GM12891 (cell line): ENCODE data around the gene CPLANE2.
"Not testable (repeated sequence)": the region's sequence is repeated elsewhere in the genome, so short reads cannot be mapped to it uniquely, and the experiment has no call there.

Experiments used
- DNase-seq: peaks from one replicate; pipeline ENCODE4 v3.0.0; 2011; ENCODE audit warnings: low spot score; ENCODE audit not compliant: insufficient read length
- FAIRE-seq: peaks from 2 replicates; lab custom pipeline; 2011; peaks lifted over from hg19 to GRCh38; lab: Jason Lieb, UNC
- PAX5 ChIP-seq: IDR thresholded peaks from 2 replicates; pipeline ENCODE4 v1.6.1; 2011; ENCODE audit warnings: low read length, moderate library complexity, mild to moderate bottlenecking; ENCODE audit not compliant: insufficient read depth, severe bottlenecking
- POLR2A ChIP-seq: IDR thresholded peaks from 2 replicates; pipeline ENCODE4 v1.6.1; 2011; ENCODE audit warnings: low read depth, low read length, control low read depth
- POLR2AphosphoS5 ChIP-seq: IDR thresholded peaks from 2 replicates; pipeline ENCODE4 v1.6.1; 2011; ENCODE audit warnings: low read depth, low read length, control low read depth
- POU2F2 ChIP-seq: IDR thresholded peaks from 2 replicates; pipeline ENCODE4 v1.6.1; 2011; ENCODE audit warnings: low read depth, mild to moderate bottlenecking, control low read depth, low read length, moderate library complexity
- SPI1 ChIP-seq: IDR thresholded peaks from 2 replicates; pipeline ENCODE4 v1.6.1; 2011; ENCODE audit warnings: low read depth, low read length, control low read depth
- TAF1 ChIP-seq: IDR thresholded peaks from 2 replicates; pipeline ENCODE4 v1.6.1; 2011; ENCODE audit warnings: low read depth, low read length, control low read depth

Gene CPLANE2

DNA sequence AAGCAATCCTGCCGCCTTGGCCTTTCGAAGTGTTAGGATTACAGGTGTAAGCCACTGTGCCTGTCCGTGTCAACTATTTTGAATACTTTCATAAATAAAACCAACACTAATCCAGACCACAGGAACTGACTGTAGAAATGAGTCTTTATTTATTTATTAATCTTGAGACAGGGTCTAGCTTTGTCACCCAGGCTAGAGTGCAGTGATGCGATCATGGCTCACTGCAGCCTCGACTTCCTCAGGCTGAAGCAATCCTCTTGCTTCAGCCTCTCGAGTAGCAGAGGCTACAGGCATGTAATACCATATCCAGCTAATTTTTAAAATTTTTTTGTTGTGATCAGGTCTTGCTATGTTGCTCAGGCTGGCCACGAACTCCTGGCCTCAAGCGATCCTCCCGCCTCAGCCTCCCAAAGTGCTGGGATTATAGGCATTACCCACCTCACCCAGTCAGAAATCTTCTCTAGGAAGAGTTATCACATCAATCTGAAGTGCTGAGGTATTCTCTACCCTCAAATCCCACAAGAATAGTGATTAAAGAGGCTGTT lies 21.7 kb upstream of the CPLANE2 start:
- TF ChIP-seq POLR2AphosphoS5 (no peak), SPI1 (no peak), POLR2A (no peak), TAF1 (no peak), POU2F2 (no peak)
- FAIRE-seq, result no peak
- no peak for DNase-seq

DNA sequence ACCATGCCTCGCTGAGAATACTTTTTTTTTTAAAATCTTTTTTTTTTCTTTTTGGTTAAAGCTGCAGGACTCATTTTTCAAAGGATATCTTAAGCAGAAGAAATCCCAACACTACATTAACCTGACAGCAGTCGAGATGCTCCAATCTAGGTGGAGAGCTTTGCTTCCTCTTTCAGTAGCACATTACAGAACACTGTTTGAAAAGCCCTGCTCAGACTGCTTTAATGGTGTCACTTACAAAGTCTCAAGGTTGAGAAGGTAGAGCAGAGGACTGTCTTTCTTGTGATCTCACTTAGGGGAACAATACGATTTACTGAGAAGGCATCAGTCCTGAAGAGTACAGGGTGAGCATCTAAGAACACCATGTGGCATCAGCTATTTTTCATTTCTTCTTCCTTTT lies 21.0 kb upstream of the CPLANE2 start:
- TF ChIP-seq POU2F2 (no peak), POLR2AphosphoS5 (no peak), SPI1 (no peak), PAX5 (no peak), TAF1 (no peak), POLR2A (no peak)
- DNase-seq, result no peak
- FAIRE-seq, result no peak

DNA sequence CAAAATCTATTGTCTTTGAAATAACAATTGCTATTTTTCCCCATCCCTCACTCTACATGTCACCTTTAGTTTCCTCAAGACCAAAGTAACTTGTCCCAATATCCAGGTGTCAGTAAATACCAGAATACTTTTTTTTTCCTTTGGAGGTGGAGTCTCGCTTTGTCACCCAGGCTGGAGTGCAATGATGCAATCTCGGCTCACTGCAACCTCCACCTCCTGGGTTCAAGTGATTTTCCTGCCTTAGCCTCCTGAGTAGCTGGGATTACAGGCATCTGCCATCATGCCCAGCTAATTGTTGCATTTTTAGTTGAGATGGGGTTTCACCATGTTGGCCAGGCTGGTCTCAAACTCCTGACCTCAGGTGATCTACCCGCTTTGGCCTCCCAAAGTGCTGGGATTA lies 20.6 kb upstream of the CPLANE2 start:
- not testable (repeated sequence) for FAIRE-seq, DNase-seq

DNA sequence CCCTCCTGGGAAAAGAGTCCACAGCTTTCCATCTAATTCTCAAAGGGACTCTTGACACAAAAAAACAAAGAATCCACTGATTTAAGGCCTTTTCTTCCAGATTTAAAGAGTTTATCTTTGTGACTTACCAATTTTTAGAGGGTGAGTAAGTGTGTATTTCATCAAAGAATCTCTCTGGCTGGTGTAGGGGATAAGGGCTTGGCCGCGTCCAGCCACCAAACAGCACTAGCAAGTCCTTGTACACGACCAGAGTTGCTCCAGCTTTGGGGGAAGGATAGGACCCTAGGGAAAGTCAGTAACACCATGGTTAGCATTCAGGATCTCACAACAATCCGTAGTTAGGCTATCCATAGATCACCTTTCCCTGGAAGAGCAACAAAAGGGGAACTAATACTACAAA lies 19.5 kb upstream of the CPLANE2 start:
- no peak for TF ChIP-seq PAX5
- TF ChIP-seq POLR2AphosphoS5, result no peak
- no peak for TF ChIP-seq POLR2A
- no peak for TF ChIP-seq SPI1
- TF ChIP-seq POU2F2, result no peak
- no peak for TF ChIP-seq TAF1
- FAIRE-seq, result no peak
- DNase-seq, result no peak

DNA sequence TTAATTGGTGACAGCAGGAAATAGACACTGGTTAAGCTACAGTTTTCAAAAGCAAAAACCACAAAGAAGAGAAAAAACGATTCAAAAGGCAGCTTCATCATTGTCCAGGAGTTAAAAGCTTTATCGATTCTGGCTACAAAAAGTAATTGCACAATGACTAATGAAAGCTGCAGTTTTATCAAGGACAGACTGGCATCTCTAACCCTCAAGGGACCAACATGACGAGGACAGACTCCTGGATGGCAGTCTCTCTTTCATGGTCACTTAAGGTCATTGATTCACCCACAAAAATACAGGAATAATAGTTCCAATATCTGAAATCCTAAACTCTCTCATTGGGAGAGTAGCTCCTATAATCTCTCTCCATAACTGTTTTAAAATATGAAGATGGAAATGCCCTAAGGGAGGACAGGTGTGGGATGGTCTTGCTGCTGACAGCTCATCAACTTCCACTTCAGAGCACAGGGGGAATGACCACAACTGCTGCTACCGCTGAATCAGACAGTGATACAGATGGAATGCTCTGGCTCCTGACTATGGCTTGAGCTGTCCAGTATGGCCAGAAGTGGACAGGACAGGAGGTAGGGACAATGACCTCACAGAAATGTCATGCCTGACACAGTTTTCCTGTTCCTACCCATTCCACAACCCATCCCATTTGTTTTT lies 17.4 kb upstream of the CPLANE2 start:
- FAIRE-seq (no peak), DNase-seq (no peak)
- TF ChIP-seq POU2F2, result no peak
- TF ChIP-seq POLR2AphosphoS5, result no peak
- TF ChIP-seq POLR2A, result no peak
- TF ChIP-seq PAX5, result no peak
- TF ChIP-seq TAF1, result no peak
- TF ChIP-seq SPI1, result no peak

DNA sequence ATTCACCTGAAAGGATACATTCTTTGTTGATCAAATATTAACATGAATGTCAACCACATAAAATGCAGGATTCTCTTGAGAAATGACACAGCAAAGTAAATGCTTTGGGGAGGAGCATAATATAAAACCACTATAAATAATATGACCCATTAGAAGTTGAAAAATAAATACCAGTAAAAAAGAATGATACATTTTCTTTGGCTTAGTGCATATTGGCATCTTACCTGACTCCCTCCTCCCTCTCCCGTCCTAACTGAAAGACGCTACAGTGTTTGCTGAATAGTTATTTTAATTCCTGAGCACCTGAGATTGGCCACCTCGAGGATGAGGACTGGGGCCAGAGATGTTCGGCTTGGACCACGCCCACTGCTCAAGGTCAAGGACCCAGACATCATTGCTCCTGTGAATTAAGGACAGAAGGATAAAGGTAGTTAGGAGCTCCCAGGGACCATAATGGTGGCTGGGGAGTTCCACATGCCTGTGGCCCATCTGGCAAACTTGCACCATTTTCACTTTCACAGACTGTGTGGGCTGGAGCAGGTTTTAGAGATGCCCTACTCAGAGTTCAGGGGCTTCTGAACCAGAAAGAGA lies 16.4 kb upstream of the CPLANE2 start:
- TF ChIP-seq TAF1, result no peak
- no peak for TF ChIP-seq POLR2A
- TF ChIP-seq PAX5, result no peak
- TF ChIP-seq POLR2AphosphoS5, result no peak
- TF ChIP-seq POU2F2, result no peak
- no peak for TF ChIP-seq SPI1
- DNase-seq (no peak), FAIRE-seq (no peak)

DNA sequence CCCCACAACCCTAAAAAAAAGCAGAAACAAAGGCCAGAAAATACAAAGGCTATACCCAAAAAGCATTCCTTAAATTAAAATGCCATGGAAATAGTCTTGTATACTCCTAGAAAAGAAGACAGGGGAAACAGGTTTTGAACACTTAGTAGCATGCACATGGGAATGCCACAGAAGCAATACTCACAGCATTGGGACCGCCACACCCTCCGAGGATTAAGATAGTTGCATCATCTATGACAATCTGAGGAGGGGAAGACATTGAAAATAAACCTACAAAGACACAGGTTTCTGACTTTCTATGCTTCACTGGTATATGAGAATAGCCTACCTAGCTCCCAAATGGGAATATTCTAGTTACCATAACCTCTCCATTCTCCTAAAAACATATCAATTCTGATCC lies 15.9 kb upstream of the CPLANE2 start:
- no peak for FAIRE-seq
- DNase-seq, result no peak
- TF ChIP-seq PAX5 (no peak), POU2F2 (no peak), POLR2A (no peak), TAF1 (no peak), POLR2AphosphoS5 (no peak), SPI1 (no peak)

DNA sequence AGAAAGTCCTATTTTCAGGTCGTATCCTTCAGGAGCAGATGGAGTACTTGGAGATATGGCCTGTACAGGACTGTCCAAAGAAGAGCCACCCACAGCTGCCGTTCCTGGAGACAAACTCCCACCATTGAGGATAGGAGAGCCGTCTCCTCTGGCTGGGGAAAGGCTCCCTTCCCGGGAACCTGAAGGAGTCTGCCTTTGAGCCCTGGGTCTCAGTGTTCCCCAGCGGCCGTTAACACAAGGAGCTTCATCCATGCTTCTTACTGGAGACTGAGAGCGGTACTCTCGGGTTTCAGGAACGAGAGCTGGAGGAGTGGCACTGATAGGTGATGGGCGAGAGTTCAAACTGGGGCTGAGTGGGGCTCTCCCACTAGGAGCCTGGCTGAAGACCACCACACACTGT lies 14.4 kb upstream of the CPLANE2 start:
- TF ChIP-seq PAX5, result no peak
- DNase-seq (no peak), FAIRE-seq (no peak)

DNA sequence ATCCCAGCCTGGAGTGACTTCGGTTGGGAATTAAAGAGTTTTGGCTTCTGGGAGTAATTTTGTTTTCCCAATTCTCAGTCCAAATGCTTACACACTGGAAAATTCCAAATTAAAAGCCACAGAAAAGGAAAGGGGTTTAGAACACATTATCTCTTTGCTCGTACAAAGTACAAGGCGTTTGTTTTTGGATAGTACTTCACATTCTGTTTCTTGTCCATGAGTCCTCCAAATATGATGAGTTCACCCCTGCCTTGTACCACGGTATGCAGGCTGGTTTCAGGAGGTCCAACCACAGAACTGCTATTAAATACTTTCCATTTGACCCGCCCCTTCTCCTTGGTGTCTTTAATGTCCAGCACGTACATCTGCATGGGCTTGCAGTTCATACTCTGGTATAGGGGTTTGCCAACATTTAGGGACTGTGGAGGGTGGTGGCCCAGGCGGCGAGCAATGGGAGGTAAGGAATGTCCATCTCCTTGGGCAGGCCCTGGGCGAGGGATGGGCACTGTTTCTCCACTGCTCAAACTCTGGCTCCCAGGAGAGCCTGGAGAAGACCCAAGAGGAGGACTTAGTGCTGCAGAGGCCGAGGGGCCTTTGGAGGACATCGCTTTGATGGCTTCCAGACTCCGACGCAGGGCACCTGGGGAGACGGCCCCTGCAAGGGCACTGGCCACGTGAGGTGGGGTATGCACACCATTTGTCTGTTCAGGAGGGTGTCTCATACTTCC lies 13.7 kb upstream of the CPLANE2 start:
- DNase-seq (no peak), FAIRE-seq (no peak)
- TF ChIP-seq POLR2A (no peak), PAX5 (no peak), POU2F2 (no peak), SPI1 (no peak), POLR2AphosphoS5 (no peak), TAF1 (no peak)
